Measurements from ENCODE around the gene MGMT.

MGMT gene

GRCh38 chr10:129495256-129495655 is 28.2 kb downstream of the MGMT start:
- no peak for DNase-seq (ENCODE audit: low read depth, low spot score)

GRCh38 chr10:129495698-129496097 is 28.7 kb downstream of the MGMT start:
- DNase-seq (ENCODE audit: low read depth, low spot score): no peak

GRCh38 chr10:129497013-129497412 is 30.0 kb downstream of the MGMT start:
- no peak for DNase-seq (ENCODE audit: low read depth, low spot score)

GRCh38 chr10:129498680-129499079 is 31.6 kb downstream of the MGMT start:
- DNase-seq (ENCODE audit: low read depth, low spot score): no peak

GRCh38 chr10:129500617-129501339 is 33.7 kb downstream of the MGMT start:
- no peak for DNase-seq (ENCODE audit: low read depth, low spot score)

GRCh38 chr10:129501652-129502436 is 34.8 kb downstream of the MGMT start:
- no peak for DNase-seq (ENCODE audit: low read depth, low spot score)

- no peak for DNase-seq (ENCODE audit: low read depth, low spot score)
Observed at GRCh38 chr10:129502448-129502847, 35.4 kb downstream of the MGMT start.

GRCh38 chr10:129505500-129506075 is 38.5 kb downstream of the MGMT start:
- no peak for DNase-seq (ENCODE audit: low read depth, low spot score)

- DNase-seq (ENCODE audit: low read depth, low spot score): no peak
Observed at GRCh38 chr10:129506101-129506797, 39.2 kb downstream of the MGMT start.

GRCh38 chr10:129507216-129507889 is 40.3 kb downstream of the MGMT start:
- no peak for DNase-seq (ENCODE audit: low read depth, low spot score)

- no peak for DNase-seq (ENCODE audit: low read depth, low spot score)
Observed at GRCh38 chr10:129509155-129509554, 42.1 kb downstream of the MGMT start.

- no peak for DNase-seq (ENCODE audit: low read depth, low spot score)
Observed at GRCh38 chr10:129509835-129510234, 42.8 kb downstream of the MGMT start.

- no peak for DNase-seq (ENCODE audit: low read depth, low spot score)
Observed at GRCh38 chr10:129511086-129511485, 44.0 kb downstream of the MGMT start.

GRCh38 chr10:129511758-129512157 is 44.7 kb downstream of the MGMT start:
- DNase-seq (ENCODE audit: low read depth, low spot score): no peak

- no peak for DNase-seq (ENCODE audit: low read depth, low spot score)
Observed at GRCh38 chr10:129513312-129513711, 46.3 kb downstream of the MGMT start.

- no peak for DNase-seq (ENCODE audit: low read depth, low spot score)
Observed at GRCh38 chr10:129514568-129515451, 47.8 kb downstream of the MGMT start.

- no peak for DNase-seq (ENCODE audit: low read depth, low spot score)
Observed at GRCh38 chr10:129516846-129517679, 50.0 kb downstream of the MGMT start.

GRCh38 chr10:129517680-129518057 is 50.6 kb downstream of the MGMT start:
- no peak for DNase-seq (ENCODE audit: low read depth, low spot score)

- no peak for DNase-seq (ENCODE audit: low read depth, low spot score)
Observed at GRCh38 chr10:129518793-129519192, 51.8 kb downstream of the MGMT start.
